Measurements from ENCODE around the gene LRRC4B. TPM values are rescaled to one million over a fixed set of nuclear protein-coding genes. Genes with fewer than 3 reads are reported as not detected.
"Not testable (repeated sequence)": the region's sequence is repeated elsewhere in the genome, so short reads cannot be mapped to it uniquely, and the experiment has no call there.

Gene LRRC4B
- total RNA-seq, 4 donors from 2014 or later = 0.84 to 1.6 (median 1.4) TPM

DNA sequence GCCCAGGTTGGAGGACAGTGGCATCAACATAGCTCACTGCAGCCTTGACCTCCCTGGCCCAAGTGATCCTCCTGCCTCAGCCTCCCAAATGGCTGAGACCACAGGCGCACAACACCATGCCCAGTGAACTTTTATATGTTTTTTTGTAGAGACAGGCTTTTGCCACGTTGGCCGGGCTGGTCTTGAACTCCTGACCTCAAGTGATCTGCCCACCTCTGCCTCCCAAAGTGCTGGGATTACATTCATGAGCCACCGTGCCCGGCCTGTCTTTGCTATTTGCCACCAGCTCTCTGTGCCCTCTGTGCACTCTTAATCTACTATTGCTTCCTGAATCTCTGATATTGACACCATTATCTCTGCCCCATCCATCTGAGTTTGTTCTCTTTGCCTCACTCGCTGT, 34.3 kb upstream of the LRRC4B start:
- ATAC-seq (ENCODE audit: low FRiP score) = no peak
- DNase-seq (ENCODE audit: low spot score) = no peak
- TF ChIP-seq, protein P1, sequence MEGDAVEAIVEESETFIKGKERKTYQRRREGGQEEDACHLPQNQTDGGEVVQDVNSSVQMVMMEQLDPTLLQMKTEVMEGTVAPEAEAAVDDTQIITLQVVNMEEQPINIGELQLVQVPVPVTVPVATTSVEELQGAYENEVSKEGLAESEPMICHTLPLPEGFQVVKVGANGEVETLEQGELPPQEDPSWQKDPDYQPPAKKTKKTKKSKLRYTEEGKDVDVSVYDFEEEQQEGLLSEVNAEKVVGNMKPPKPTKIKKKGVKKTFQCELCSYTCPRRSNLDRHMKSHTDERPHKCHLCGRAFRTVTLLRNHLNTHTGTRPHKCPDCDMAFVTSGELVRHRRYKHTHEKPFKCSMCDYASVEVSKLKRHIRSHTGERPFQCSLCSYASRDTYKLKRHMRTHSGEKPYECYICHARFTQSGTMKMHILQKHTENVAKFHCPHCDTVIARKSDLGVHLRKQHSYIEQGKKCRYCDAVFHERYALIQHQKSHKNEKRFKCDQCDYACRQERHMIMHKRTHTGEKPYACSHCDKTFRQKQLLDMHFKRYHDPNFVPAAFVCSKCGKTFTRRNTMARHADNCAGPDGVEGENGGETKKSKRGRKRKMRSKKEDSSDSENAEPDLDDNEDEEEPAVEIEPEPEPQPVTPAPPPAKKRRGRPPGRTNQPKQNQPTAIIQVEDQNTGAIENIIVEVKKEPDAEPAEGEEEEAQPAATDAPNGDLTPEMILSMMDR (IDR thresholded peaks at IDR 0.05) = no peak

DNA sequence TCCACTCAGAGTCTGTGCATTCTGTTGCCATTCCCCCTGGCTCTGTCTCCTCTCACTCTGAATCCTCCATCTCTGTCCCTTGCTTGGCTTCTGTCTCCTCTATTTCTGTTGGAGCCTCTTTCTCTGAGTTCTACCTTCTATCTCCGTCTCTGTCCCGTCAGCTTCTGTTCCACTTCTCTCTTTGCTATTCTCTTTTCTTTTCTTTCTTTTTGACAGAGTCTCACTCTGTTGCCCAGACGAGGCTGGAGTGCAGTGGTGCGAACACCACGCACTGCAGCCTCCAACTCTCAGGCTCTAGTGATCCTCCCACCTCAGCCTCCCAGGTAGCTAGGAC, 33.8 kb upstream of the LRRC4B start:
- ATAC-seq (ENCODE audit: low FRiP score) (no peak), DNase-seq (ENCODE audit: low spot score) (no peak)
- TF ChIP-seq, protein P1 (IDR thresholded peaks at IDR 0.05) = no peak

DNA sequence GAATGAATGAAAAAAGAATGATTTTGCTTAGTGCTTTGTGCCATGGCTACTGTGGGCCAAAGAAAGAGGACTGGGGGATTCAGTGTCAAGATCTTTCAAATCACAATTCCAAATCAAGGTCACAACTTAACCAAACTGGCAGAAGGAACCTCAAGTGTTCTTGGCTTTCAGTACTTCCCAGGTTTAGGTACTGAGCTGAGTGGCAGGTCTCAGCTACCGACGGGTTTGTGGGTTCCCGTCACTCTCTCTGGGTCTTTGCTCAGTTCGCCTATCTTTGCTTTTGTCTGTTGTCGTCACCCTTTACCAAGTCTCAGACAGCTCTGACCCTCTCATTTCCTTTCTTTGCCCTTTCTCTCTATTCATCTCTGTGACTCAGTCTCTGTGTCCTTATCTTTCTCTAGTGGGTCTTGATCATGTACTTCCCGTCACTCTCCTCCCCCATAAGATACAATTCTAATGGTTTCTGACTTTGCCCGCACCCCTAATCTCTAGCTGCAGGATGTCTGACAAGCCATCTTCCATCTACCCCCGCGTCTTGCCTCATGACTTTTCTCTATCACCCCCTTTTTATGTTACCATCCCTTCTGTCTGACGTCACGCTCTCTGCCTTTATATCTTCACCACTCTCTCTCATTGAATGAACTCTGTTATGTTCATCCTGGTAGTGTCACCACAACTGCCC, 33.3 kb upstream of the LRRC4B start:
- DNase-seq (ENCODE audit: low spot score) = no peak
- no peak for ATAC-seq (ENCODE audit: low FRiP score)
- TF ChIP-seq, protein P1 (IDR thresholded peaks at IDR 0.05) = no peak

DNA sequence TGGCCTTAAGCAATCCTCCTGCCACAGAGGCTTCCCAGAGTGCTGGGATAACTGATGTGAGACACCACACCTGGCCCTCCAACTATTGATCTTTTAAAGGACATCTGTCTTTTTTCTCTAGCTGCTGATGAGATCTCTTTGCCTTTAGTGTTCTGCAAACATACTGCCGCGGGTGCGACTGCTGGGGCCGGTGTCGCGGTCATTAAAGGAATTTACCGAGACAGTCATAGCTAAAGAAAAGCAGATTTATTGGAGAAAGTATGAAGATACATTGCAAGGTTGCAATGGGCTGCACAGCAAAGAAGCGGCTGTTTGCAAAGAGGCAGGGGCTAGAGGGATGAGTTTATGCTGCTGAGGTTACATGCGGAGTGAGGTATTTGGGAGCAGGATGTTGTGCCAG, 31.2 kb upstream of the LRRC4B start:
- TF ChIP-seq, protein P1 (IDR thresholded peaks at IDR 0.05) = no peak
- DNase-seq (ENCODE audit: low spot score) (no peak), ATAC-seq (ENCODE audit: low FRiP score) (no peak)

DNA sequence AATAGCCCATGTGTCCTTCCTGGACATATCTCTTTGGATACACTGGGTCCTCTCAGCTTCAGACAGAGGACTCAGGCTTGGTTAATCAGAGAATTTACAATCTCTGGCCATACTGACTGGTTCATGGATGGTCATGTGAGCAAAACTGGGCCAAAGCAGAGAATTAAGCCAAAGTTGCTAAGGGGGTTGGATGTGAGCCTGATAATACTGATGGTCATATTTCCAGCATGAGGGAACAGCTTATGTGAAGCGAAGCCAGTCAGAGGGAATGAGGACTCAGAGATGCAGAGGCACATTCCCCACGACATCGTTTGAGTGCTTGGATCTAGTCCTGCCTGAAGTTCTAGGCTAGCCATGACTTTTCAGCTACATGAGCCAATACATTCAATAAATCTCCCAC, 22.0 kb upstream of the LRRC4B start:
- DNase-seq (ENCODE audit: low spot score) = no peak
- TF ChIP-seq, protein P1 (IDR thresholded peaks at IDR 0.05) = no peak

DNA sequence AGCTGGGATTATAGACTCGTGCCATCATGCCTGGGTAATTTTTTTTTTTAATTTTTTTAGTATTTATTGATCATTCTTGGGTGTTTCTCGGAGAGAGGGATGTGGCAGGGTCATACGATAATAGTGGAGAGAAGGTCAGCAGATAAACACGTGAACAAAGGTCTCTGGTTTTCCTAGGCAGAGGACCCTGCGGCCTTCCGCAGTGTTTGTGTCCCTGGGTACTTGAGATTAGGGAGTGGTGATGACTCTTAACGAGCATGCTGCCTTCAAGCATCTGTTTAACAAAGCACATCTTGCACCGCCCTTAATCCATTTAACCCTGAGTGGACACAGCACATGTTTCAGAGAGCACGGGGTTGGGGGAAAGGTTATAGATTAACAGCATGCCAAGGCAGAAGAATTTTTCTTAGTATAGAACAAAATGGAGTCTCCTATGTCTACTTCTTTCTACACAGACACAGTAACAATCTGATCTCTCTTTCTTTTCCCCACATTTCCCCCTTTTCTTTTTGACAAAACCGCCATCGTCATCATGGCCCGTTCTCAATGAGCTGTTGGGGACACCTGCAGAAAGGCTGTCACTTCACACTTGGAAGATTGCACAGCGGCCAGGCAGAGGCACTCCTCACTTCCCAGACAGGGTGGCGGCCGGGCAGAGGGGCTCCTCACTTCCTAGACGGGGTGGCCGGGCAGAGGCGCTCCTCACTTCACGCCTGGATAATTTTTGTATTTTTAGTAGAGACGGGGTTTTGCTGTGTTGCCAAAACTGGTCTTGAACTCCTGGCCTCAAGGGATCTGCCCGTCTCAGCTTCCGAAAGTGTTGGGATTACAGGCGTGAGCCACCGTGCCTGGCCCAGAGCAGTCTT, 13.8 kb upstream of the LRRC4B start:
- ATAC-seq (ENCODE audit: low FRiP score); DNase-seq (ENCODE audit: low spot score): not testable (repeated sequence)

More for the DNA sequence above, 22.0 kb upstream of the LRRC4B start:
- no peak for ATAC-seq (ENCODE audit: low FRiP score)

DNA sequence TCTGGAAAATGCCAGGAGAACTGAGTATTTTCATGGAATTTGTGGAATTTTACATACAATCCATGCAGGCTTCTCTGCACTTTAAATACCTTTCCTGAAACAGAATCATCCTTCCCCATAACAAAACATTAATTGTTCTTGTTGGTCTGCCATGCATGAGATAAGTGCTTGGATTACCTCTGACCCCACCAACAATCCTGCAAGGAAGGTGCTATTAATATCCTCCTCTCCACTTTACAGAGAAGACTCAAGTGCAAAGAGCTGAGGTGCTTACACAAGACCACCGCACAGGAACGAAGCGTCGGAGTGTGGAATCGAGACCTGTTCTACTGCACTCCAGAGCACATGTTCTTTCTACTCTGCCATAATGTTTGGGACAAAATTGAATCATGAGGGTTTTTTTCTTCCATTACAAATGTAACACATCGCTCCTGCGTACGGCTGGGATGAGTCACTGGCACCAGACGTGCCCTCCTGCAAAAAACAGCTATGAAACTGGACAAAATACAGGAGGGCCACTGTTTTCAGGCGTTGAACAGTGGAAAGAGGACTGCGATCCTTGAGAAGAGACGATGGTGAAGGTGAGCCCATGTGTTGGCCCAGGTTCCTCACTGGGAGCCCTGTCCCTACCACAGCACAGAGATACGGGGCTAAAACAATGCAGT, 12.9 kb upstream of the LRRC4B start:
- DNase-seq (ENCODE audit: low spot score) (no peak), ATAC-seq (ENCODE audit: low FRiP score) (no peak)
- TF ChIP-seq, protein P1 (IDR thresholded peaks at IDR 0.05) = no peak

All from omental fat pad (tissue), 4 donors.